GM18499 (cell line): ENCODE results near the gene PNKD.

Source experiments
- ATAC-seq: cut with Tn5 transposase; IDR thresholded peaks from one replicate; pipeline ENCODE4 v1.9.1; 2021; ENCODE audit warnings: moderate number of reproducible peaks; ENCODE audit not compliant: insufficient read depth, unreplicated experiment

Gene PNKD

GRCh38 chr2:218366621-218367414 lies 96.5 kb downstream of the PNKD start:
- no peak for ATAC-seq

- ATAC-seq = peak; percentile 75
These were observed 97.3 kb downstream of the PNKD start for GRCh38 chr2:218367415-218368149.

GRCh38 chr2:218368150-218368528 lies 97.8 kb downstream of the PNKD start:
- ATAC-seq = no peak

- no peak for ATAC-seq
These were observed 98.4 kb downstream of the PNKD start for GRCh38 chr2:218368621-218369153.

- no peak for ATAC-seq
These were observed 99.0 kb downstream of the PNKD start for GRCh38 chr2:218369330-218369729.

DNA sequence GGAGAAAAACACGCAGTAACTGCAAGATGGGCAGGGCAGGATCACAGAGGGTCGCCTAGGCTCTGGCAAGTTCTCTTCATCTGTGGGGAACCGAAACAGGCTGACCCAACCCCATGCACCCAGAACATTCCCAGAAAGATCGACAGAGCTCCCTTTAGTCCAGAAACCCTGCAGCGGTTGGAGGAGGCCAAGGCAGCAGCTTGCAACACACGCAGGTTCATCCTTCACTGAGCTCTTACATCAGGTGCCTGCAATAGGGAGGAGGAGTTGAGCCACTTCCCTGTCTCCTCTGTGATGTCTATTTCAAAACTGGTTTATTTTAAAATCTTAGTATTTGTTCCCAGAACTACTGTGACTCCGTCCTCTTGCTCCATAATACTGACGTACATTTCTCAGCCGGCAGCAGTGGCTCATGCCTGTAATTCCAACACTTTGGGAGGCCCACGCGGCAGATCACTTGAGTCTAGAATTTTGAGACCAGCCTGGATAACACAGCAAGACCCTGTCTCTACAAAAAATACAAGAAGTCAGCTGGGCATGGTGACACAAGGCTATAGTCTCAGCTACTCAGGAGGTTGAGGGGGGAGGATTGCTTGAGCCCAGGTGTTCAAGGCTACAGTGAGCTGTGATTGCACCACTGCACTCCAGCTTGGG lies 100.2 kb downstream of the PNKD start:
- no peak for ATAC-seq

DNA sequence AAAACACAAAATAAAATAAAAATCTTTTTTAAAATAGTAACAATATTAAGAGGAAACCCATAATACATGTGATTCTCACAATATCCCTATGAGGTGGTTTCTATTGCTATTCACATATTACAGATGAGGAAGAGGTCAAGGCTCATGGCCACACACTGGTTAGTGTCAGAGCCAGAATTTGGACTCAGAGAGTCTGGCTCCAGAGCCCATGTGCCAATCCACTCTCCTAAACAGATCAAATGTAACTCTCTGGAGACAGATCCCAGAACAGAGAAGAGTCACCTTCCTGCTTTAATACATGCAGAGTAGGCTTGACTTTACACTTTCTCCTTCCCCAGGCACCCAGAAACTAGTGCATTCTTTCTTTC lies 101.6 kb downstream of the PNKD start:
- ATAC-seq = no peak

DNA sequence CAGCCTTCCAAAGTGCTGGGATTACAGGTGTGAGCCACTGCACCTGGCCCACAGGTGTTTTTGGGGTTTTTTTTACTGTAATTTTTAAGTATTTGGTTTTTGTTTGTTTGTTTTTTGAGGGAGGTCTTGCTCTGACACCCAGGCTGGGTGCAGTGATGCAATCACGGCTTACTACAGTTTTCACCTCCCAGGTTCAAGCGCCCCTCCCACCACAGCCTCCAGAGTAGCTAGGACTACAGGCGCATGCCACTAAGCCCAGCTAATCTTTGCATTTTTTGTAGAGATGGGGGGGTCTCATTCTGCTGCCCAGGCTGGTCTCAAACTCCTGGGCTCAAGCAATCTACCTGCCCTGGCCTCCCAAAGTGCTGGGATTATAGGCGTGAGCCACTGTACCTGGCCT lies 104.5 kb downstream of the PNKD start:
- ATAC-seq = no peak

GRCh38 chr2:218375212-218375611 lies 104.9 kb downstream of the PNKD start:
- ATAC-seq = no peak

DNA sequence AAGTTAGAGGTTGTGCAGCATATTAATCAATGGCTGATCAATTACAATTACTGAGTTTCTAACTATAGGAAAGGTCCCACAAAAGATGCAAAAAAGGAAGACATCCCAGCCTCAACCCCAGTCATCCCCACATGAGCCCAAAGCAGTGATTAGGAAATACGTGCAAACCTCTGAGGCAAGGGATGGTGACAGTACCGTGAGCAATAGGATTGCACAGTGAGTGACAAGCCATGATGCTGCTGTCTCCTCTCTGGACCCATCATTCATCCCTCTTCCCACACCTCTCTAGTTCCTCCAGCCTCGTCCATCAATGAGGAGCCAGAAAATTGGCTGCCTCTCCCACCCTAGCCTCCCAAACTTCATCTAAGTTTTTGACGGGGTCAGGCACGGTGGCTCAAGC lies 107.7 kb downstream of the PNKD start:
- no peak for ATAC-seq

- ATAC-seq = no peak
These were observed 111.6 kb downstream of the PNKD start, which contains the start of gene SLC11A1 for GRCh38 chr2:218381916-218382366. SLC11A1 (plus strand) TSS chr2:218382273; CDS start chr2:218382369, 96 bp downstream.

DNA sequence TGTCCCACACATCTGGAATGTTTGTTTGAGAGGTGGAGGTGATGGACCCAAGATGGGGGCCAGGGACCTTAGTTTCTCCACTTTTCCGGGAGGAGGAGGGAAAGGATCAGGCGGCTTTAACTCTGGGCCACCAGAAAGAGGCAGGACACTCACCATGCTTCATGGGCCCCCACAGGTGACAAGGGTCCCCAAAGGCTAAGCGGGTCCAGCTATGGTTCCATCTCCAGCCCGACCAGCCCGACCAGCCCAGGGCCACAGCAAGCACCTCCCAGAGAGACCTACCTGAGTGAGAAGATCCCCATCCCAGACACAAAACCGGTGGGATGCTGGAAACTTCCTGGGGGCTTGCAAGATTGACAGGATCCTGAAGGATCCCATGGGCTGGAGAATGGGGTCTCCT lies 112.5 kb downstream of the PNKD start:
- no peak for ATAC-seq

DNA sequence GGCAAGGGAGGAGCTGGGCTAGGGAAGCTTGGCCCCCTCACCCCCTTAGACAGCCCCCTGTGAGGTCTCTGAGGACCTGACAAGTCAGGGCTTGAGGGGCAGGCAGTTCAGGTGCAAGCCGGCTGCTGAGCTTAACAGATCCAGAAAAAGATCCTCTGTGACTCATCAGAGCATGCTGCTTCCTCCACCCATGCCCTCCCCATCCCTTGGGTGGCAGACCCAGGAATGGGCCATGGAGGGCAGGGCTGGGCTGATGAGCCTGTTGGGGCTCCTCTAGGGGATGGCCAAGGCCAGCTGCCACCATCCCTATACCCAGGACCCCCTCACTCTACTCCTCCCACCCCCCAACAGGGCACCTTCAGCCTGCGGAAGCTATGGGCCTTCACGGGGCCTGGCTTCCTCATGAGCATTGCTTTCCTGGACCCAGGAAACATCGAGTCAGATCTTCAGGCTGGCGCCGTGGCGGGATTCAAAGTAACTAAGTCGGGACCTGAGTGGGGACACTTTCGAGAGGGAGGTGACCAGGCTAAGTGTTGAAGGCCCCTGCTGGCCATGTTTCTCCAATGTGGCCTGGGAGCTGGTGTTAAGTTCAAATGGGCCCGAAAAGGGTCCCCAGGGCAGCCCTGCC lies 113.7 kb downstream of the PNKD start:
- no peak for ATAC-seq

GRCh38 chr2:218384975-218385374 lies 114.7 kb downstream of the PNKD start:
- ATAC-seq = no peak

- ATAC-seq = no peak
These were observed 116.4 kb downstream of the PNKD start for GRCh38 chr2:218386505-218387368.

GRCh38 chr2:218387369-218388194 lies 117.3 kb downstream of the PNKD start:
- no peak for ATAC-seq

GRCh38 chr2:218389333-218390150 lies 119.2 kb downstream of the PNKD start:
- no peak for ATAC-seq

DNA sequence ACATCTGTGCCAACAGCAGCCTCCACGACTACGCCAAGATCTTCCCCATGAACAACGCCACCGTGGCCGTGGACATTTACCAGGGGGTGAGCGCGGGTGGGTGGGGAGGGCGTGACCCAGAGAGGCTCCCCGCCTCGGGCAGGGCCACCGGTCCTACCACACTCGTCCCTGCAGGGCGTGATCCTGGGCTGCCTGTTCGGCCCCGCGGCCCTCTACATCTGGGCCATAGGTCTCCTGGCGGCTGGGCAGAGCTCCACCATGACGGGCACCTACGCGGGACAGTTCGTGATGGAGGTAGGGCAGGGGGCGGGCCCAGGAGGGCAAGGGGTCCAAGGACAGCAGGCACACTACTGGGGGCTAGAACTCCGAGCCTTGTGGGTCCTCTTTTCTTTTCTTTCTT lies 120.9 kb downstream of the PNKD start:
- ATAC-seq = no peak
